ENCODE results near the gene WBP2.

DNA sequence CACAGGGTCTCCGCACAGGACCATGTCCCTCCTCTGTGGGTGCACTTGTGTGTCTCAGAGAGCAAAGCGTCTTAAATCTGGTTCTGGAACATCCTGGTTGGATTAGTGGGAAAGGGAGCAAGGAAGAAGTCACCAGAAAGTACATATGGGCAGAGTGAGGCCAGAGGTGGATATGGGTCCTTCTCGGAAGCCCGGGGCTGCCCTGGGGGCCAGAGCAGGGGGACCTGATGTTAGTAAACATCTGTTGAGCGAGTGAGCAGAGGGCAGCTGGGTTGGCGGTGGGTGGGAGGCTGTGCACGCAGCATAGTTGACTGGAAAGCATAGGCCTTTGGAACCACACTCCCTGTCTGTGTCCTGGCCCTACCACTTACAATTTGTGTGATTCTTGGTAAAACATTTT, 33.6 kb downstream of the WBP2 start:
- TF ChIP-seq YY1 (IDR thresholded peaks at IDR 0.05; ENCODE audit: insufficient read depth, insufficient read length) = no peak
- TF ChIP-seq ZNF274 (IDR thresholded peaks at IDR 0.05; ENCODE audit: low read depth, low read length) = no peak
- TF ChIP-seq SUZ12 (IDR thresholded peaks at IDR 0.05; ENCODE audit: extremely low read depth, insufficient read depth, insufficient read length) = no peak

Data from NT2/D1 (cell line).